Tibial nerve (tissue), 4 donors: ENCODE measurements around the gene HPRT1.

Experiments used
- EP300 ChIP-seq, 2 donors: sonication (generic); formaldehyde crosslinking; IDR thresholded peaks; one replicate each; pipeline ENCODE4 v1.6.1; 2017; ENCODE audit warnings: antibody characterized with exemption in 2 of 2, mild to moderate bottlenecking in 1 of 2
- TF ChIP-seq, protein P1 (sequence below), 5 experiments: fragments of 200-600 bp in 3 of 5; fragments of 450-650 bp in 2 of 5; sonication (generic) in 3 of 5; IDR thresholded peaks; one replicate each; pipeline ENCODE4 v1.5.1; 2016 to 2019; ENCODE audit warnings: antibody characterized with exemption in 5 of 5, mild to moderate bottlenecking in 3 of 5, moderate library complexity in 2 of 5

GRCh38 chrX:134548257-134549201 lies 88.6 kb downstream of the HPRT1 start:
- TF ChIP-seq, protein P1, sequence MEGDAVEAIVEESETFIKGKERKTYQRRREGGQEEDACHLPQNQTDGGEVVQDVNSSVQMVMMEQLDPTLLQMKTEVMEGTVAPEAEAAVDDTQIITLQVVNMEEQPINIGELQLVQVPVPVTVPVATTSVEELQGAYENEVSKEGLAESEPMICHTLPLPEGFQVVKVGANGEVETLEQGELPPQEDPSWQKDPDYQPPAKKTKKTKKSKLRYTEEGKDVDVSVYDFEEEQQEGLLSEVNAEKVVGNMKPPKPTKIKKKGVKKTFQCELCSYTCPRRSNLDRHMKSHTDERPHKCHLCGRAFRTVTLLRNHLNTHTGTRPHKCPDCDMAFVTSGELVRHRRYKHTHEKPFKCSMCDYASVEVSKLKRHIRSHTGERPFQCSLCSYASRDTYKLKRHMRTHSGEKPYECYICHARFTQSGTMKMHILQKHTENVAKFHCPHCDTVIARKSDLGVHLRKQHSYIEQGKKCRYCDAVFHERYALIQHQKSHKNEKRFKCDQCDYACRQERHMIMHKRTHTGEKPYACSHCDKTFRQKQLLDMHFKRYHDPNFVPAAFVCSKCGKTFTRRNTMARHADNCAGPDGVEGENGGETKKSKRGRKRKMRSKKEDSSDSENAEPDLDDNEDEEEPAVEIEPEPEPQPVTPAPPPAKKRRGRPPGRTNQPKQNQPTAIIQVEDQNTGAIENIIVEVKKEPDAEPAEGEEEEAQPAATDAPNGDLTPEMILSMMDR (IDR thresholded peaks at IDR 0.05), result no peak
- peak in 1 of 2 donors; percentile 51 for TF ChIP-seq EP300 (IDR thresholded peaks at IDR 0.05)
